PFSK-1 (cell line): ENCODE data around the gene C15orf39.

ENCODE experiments used
- FOXP2 ChIP-seq: optimal IDR thresholded peaks from 2 replicates; pipeline ENCODE3; 2011; ENCODE audit warnings: borderline replicate concordance, control low read depth, inconsistent platforms; ENCODE audit not compliant: insufficient read depth; ENCODE audit errors: extremely low read length, extremely low read depth
- POLR2AphosphoS5 ChIP-seq: IDR thresholded peaks from 2 replicates; pipeline ENCODE4 v1.6.1; 2012; ENCODE audit warnings: low read depth, mild to moderate bottlenecking, control low read depth, low read length, moderate library complexity
- SIN3A ChIP-seq: IDR thresholded peaks from 2 replicates; pipeline ENCODE4 v1.6.1; 2012; ENCODE audit warnings: mild to moderate bottlenecking, low read length, moderate library complexity, borderline replicate concordance; ENCODE audit not compliant: insufficient read depth
- TAF1 ChIP-seq: IDR thresholded peaks from 2 replicates; pipeline ENCODE4 v1.6.1; 2012; ENCODE audit warnings: low read length, control low read depth, borderline replicate concordance; ENCODE audit not compliant: insufficient read depth
- TF ChIP-seq, protein P1 (sequence below), 2 experiments: IDR thresholded peaks; 2 replicates each; pipeline versions ENCODE4 v1.6.1 to v1.8.0; 2011 to 2012; ENCODE audit warnings: low read depth in 2 of 2, low read length in 2 of 2, control low read depth in 1 of 2, inconsistent platforms in 1 of 2, mild to moderate bottlenecking in 1 of 2, moderate library complexity in 1 of 2; ENCODE audit not compliant: insufficient read depth in 1 of 2

The C15orf39 gene

DNA sequence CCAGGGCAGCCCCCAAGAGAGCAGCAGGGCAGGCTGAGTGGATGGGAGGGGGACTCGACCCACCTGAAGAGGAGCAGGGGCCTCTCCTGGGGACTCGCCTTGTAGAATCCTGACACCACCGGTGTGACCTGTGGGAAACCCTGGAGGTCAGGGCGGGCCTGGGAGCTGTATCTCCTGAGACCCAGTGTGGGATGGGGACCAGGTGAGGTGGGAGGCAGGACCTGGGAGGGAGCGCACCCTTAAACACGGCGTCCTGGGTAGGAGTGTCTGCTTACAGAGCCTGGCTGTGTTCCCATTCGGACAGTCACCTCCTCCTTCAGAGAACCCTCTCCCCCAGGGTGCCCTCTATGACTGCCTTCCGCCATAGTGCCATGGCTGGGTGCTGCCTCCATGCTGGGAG lies 27.1 kb downstream of the C15orf39 start:
- TF ChIP-seq TAF1 (no peak), POLR2AphosphoS5 (no peak), FOXP2 (no peak), SIN3A (no peak)
- TF ChIP-seq, protein P1, sequence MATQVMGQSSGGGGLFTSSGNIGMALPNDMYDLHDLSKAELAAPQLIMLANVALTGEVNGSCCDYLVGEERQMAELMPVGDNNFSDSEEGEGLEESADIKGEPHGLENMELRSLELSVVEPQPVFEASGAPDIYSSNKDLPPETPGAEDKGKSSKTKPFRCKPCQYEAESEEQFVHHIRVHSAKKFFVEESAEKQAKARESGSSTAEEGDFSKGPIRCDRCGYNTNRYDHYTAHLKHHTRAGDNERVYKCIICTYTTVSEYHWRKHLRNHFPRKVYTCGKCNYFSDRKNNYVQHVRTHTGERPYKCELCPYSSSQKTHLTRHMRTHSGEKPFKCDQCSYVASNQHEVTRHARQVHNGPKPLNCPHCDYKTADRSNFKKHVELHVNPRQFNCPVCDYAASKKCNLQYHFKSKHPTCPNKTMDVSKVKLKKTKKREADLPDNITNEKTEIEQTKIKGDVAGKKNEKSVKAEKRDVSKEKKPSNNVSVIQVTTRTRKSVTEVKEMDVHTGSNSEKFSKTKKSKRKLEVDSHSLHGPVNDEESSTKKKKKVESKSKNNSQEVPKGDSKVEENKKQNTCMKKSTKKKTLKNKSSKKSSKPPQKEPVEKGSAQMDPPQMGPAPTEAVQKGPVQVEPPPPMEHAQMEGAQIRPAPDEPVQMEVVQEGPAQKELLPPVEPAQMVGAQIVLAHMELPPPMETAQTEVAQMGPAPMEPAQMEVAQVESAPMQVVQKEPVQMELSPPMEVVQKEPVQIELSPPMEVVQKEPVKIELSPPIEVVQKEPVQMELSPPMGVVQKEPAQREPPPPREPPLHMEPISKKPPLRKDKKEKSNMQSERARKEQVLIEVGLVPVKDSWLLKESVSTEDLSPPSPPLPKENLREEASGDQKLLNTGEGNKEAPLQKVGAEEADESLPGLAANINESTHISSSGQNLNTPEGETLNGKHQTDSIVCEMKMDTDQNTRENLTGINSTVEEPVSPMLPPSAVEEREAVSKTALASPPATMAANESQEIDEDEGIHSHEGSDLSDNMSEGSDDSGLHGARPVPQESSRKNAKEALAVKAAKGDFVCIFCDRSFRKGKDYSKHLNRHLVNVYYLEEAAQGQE (IDR thresholded peaks at IDR 0.05; ENCODE audit: insufficient read depth in 1 of 2, low read depth in 2 of 2, low read length in 2 of 2), result no peak

DNA sequence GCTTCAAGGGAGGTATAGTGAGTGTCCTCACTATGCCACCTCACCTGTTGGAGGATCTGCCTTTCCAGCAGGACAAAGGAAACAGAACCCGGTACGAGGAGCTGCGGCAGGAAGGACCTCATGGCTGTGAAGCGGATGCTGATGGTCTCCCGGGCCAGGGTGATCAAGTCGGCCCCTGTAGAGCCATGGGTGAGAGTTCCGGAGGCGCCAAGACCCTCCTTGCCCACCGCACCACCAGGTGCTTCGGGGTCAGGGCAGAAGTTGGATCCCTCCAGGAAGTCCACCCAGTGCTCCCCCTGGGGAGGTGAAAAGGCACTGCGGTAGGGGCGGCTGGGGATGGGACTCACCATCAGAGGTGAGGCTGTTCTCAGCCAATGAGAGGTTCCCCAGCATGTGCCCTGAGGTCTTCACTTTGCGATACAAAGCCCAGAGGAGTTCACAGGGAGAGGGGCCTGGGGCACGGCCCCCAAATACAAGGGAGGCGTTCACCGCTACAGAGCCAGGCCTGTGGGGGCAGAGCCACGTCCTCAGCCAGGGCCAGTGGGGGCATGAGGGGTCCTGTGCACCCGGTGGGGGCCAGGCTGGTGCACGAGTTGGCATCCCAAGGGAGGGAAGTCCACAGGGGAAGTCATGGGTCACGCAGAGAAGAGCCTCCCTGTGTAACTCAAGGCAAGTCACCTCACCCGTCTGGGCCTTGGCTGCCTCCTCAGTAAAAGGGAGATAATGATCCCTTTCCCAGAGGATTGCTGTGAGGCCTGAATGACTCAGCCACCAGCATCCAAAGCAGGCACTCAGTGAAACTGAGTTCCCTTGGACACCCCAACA lies 27.7 kb downstream of the C15orf39 start:
- TF ChIP-seq TAF1 (no peak), FOXP2 (no peak)
- TF ChIP-seq, protein P1 (IDR thresholded peaks at IDR 0.05; ENCODE audit: insufficient read depth in 1 of 2, low read depth in 2 of 2, low read length in 2 of 2), result no peak

DNA sequence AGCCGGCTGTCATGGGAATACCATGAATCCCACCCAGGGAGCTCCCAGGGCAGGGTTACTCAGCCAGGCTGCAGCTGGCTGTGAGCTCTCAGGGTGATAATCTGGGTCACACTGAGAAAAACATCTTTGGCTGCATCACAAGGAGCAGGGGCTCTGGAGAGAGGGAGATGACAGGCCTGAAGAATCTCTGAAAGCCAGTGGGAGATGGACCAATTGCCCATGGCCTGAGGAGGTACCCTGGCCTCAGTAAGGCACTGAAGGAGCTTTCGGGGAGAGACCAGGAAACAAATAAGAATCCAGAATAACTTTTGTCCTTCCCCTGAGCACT lies 28.3 kb downstream of the C15orf39 start:
- TF ChIP-seq FOXP2, result no peak
- no peak for TF ChIP-seq SIN3A
- TF ChIP-seq, protein P1 (IDR thresholded peaks at IDR 0.05; ENCODE audit: insufficient read depth in 1 of 2, low read depth in 2 of 2, low read length in 2 of 2), result no peak
- no peak for TF ChIP-seq POLR2AphosphoS5
- TF ChIP-seq TAF1, result no peak

DNA sequence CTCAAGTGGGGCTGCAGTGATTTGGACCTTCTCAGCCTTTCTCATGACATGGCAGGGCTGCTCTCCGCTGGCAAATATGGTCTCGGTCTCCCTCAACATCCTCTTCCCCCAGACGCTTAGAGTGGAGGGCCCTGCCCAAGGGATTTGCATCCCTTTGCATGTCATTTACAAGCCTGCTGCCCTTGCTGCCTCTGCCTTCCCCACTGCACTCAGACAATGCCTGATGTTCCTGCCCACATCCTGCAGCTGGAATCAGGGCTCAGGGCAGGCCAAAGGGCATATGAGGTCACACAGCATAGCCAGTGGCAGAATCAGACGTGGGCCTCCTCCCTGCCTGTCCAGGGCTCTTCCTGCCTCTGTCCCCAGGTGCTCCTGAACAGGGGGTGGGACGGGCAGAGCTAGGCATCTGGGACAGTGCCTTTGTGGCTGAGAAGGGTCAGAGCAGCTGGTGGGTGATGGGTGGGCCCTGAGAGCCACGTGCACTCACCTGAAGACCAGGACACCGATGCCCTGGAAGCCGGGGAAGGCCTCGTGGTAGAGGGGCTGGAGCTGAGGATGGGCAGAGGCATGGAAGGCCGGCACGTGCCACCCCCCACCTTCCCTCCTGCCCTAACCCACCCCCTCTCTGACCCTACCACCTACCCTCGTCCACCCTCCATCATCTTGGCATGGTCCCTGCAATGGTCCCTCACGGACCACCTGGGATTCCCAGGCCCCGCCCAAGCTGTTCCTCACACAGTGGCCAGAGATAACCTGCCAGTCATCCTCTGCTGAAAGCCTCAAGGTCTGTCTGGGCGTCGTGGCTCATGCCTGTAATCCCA lies 29.1 kb downstream of the C15orf39 start:
- TF ChIP-seq POLR2AphosphoS5 (no peak), FOXP2 (peak; percentile 89)

DNA sequence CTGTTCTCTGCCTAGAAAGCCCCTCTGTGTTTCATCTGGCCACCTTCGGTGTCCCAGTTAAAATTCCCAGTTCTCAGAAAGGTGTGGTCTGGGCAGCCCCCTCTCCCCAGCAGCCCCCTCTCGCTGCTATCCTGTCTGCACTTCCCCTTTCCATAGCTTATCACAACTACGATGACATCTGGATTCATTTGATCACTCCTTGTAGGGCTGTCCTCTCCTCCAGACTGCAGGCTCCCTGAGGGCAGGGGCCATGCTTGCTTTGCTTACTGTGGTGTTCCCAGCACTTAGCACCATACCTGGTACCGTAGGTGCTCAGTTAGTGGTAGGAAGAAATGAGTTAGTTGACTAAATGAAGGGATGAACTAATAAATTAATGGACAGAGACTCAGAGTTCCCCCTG lies 30.2 kb downstream of the C15orf39 start:
- TF ChIP-seq POLR2AphosphoS5, result no peak
- TF ChIP-seq FOXP2, result no peak
- no peak for TF ChIP-seq TAF1
- TF ChIP-seq, protein P1 (IDR thresholded peaks at IDR 0.05; ENCODE audit: insufficient read depth in 1 of 2, low read depth in 2 of 2, low read length in 2 of 2), result no peak
- TF ChIP-seq SIN3A, result no peak
